ENCODE data around the gene ALAD. TPM values are rescaled to one million over a fixed set of nuclear protein-coding genes. Genes with fewer than 3 reads are reported as not detected.
A peak's percentile ranks its signal among the peaks of the same experiment; 100 is the strongest.

Gene ALAD
- total and polyA plus RNA-seq, 9 of the 15 experiments (the other 6 are each of a cell fraction or from before 2014, with no cell fraction given) = 1.3 to 12.7 (median 6.8) TPM

DNA sequence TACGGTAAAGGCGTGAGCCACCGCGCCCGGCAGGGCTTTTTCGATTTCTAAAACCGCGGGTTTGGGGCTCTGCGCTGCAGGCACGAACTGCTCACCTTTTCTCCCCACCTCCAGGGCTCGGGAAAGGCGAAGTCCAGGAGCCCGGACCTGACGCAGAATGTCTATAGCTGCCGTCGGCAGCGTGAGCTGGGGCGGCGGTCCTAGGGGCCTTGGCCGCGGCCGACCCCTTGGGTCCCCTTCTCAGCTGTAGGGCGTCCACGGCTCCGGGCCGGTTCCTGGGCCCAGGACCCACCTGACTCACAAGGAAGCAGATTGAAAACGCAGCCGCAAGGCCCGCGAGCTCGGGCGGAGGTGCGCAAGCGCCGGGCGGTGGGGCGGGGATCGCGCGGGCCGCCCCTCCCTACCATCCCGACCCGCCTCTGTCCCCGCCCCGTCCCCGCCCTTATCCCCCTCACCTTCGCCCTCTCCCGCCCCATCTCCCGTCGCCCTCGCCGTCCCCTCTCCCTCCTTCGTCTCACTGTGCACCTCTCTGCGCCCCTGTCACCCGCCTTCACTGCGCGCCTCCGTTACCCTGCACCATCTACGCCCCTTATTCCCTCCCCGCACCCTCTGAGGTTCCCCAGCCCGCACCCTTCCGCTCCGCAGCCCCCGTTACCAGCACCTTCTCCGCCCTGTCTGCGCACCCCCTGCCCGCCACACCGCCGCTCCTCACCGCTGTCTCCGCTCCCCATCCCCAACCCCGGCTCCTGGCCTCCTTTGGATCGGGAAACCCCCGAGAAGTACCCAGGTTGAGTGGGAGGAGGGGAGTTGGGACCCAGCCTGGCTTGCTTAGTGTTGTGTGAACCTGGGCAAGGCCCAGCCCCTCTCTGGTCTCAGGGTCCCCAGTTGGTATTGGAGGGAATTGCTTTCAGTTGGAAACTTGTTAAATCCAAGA, 24.2 kb downstream of the ALAD start, which contains the start of gene HDHD3 (continued):
- TF ChIP-seq, protein P1, sequence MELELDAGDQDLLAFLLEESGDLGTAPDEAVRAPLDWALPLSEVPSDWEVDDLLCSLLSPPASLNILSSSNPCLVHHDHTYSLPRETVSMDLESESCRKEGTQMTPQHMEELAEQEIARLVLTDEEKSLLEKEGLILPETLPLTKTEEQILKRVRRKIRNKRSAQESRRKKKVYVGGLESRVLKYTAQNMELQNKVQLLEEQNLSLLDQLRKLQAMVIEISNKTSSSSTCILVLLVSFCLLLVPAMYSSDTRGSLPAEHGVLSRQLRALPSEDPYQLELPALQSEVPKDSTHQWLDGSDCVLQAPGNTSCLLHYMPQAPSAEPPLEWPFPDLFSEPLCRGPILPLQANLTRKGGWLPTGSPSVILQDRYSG (tag; conservative IDR thresholded peaks at IDR 0.05; ENCODE audit: low read depth) = no peak
- no peak for TF ChIP-seq ZNF445 (CRISPR knock-in tag; IDR thresholded peaks at IDR 0.05; ENCODE audit: low read depth)
- peak; percentile 90 for TF ChIP-seq POLR2G (IDR thresholded peaks at IDR 0.05; ENCODE audit: low read depth, low read length)
- TF ChIP-seq NUFIP1 (IDR thresholded peaks at IDR 0.05; ENCODE audit: partially characterized antibody) = no peak
- no peak for TF ChIP-seq ELF4 (CRISPR knock-in tag; IDR thresholded peaks at IDR 0.05)
- peak; percentile 84 for TF ChIP-seq ZFX (CRISPR knock-in tag; IDR thresholded peaks at IDR 0.05)
- 0 out of 2 replicates have a peak, but pooled peaks have one; percentile 16 for TF ChIP-seq GABPA (tag; conservative IDR thresholded peaks at IDR 0.05; ENCODE audit: low read depth)
- no peak for TF ChIP-seq KLF6 (CRISPR knock-in tag; IDR thresholded peaks at IDR 0.05; ENCODE audit: borderline replicate concordance)
- TF ChIP-seq FOSL1 (tag; conservative IDR thresholded peaks at IDR 0.05) = no peak
- no peak for TF ChIP-seq CBFA2T2 (conservative IDR thresholded peaks at IDR 0.05)
- TF ChIP-seq ZNF324 (CRISPR knock-in tag; IDR thresholded peaks at IDR 0.05) = no peak
- TF ChIP-seq, protein P2, sequence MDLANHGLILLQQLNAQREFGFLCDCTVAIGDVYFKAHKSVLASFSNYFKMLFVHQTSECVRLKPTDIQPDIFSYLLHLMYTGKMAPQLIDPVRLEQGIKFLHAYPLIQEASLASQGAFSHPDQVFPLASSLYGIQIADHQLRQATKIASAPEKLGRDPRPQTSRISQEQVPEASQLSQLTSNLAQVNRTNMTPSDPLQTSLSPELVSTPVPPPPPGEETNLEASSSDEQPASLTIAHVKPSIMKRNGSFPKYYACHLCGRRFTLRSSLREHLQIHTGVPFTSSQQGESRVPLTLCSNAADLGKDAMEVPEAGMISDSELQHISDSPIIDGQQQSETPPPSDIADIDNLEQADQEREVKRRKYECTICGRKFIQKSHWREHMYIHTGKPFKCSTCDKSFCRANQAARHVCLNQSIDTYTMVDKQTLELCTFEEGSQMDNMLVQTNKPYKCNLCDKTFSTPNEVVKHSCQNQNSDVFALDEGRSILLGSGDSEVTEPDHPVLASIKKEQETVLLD (IDR thresholded peaks at IDR 0.05) = 0 out of 2 replicates have a peak, but pooled peaks have one; percentile 30
- TF ChIP-seq, protein P3, sequence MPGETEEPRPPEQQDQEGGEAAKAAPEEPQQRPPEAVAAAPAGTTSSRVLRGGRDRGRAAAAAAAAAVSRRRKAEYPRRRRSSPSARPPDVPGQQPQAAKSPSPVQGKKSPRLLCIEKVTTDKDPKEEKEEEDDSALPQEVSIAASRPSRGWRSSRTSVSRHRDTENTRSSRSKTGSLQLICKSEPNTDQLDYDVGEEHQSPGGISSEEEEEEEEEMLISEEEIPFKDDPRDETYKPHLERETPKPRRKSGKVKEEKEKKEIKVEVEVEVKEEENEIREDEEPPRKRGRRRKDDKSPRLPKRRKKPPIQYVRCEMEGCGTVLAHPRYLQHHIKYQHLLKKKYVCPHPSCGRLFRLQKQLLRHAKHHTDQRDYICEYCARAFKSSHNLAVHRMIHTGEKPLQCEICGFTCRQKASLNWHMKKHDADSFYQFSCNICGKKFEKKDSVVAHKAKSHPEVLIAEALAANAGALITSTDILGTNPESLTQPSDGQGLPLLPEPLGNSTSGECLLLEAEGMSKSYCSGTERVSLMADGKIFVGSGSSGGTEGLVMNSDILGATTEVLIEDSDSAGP (CRISPR knock-in tag; IDR thresholded peaks at IDR 0.05) = no peak
- TF ChIP-seq, protein P4, sequence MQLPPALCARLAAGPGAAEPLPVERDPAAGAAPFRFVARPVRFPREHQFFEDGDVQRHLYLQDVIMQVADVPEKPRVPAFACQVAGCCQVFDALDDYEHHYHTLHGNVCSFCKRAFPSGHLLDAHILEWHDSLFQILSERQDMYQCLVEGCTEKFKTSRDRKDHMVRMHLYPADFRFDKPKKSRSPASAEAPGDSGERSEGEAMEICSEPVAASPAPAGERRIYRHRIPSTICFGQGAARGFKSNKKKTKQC (CRISPR knock-in tag; IDR thresholded peaks at IDR 0.05) = no peak
- TF ChIP-seq HDAC1 (IDR thresholded peaks at IDR 0.05) = peak in 1 of 2 experiments; percentile 51; a peak in 1 of 4 replicates
- TF ChIP-seq, protein P5, sequence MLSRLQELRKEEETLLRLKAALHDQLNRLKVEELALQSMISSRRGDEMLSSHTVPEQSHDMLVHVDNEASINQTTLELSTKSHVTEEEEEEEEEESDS (CRISPR knock-in tag; IDR thresholded peaks at IDR 0.05) = no peak
- no peak for TF ChIP-seq NONO (IDR thresholded peaks at IDR 0.05; ENCODE audit: low read depth in 2 of 2, low read length in 1 of 2)
- no peak for TF ChIP-seq ZNF764 (CRISPR knock-in tag; IDR thresholded peaks at IDR 0.05; ENCODE audit: low read depth)
- no peak for TF ChIP-seq BRD9 (IDR thresholded peaks at IDR 0.05; ENCODE audit: low read depth, partially characterized antibody)
- TF ChIP-seq KDM5B (IDR thresholded peaks at IDR 0.05; ENCODE audit: insufficient replicate concordance, low read depth, low read length) = peak; percentile 56
